ENCODE data around the gene LOC101059915.
"Not testable (repeated sequence)": the region's sequence is repeated elsewhere in the genome, so short reads cannot be mapped to it uniquely, and the experiment has no call there.

- not testable (repeated sequence) for TF ChIP-seq CTCF (IDR thresholded peaks at IDR 0.05; ENCODE audit: low read depth, low read length, poor library complexity, severe bottlenecking); EZH2phosphoT487 (IDR thresholded peaks at IDR 0.05; ENCODE audit: borderline replicate concordance, low read length)
These were observed 4.7 kb upstream of the LOC101059915 start for GRCh38 chrX:71662654-71663053.
